ENCODE measurements around the gene SVOPL.
A peak's percentile ranks its signal among the peaks of the same experiment; 100 is the strongest.

SVOPL gene

GRCh38 chr7:138564365-138564764 lies 136.8 kb downstream of the SVOPL start:
- TF ChIP-seq CTCF (IDR thresholded peaks at IDR 0.05) = no peak
- Histone ChIP-seq H3K4me1 (ENCODE audit: control insufficient read depth in 1 of 2, insufficient read depth in 1 of 2, low read depth in 1 of 2, low read length in 1 of 2) (peaks cover 28 to 31% of the 10 kb centered on the region in 2 experiments), H3K27ac (peak overlapping the region; percentile 90), H3K36me3 (peaks cover 40% of the 10 kb centered on the region), H3K4me3 (ENCODE audit: low read depth in 1 of 2, low read length in 1 of 2) (peak overlapping the region in 1 of 2 experiments; percentile 46), H3K27me3 (no peaks in the 10 kb centered on the region), H3K9me3 (peaks cover 18% of the 10 kb centered on the region)

- peak overlapping the region in 1 of 2 experiments; percentile 46 for H3K4me3 ChIP-seq (ENCODE audit: low read depth in 1 of 2, low read length in 1 of 2)
- H3K4me1 ChIP-seq (ENCODE audit: control insufficient read depth in 1 of 2, insufficient read depth in 1 of 2, low read depth in 1 of 2, low read length in 1 of 2) = peaks cover 28 to 31% of the 10 kb centered on the region in 2 experiments
- peak overlapping the region; percentile 90 for H3K27ac ChIP-seq
- peaks cover 22% of the 10 kb centered on the region for H3K9me3 ChIP-seq
- no peaks in the 10 kb centered on the region for H3K27me3 ChIP-seq
- TF ChIP-seq CTCF (IDR thresholded peaks at IDR 0.05) = no peak
- H3K36me3 ChIP-seq = peaks cover 35% of the 10 kb centered on the region
Measured at GRCh38 chr7:138563808-138564207, 137.4 kb downstream of the SVOPL start.

GRCh38 chr7:138559448-138559847 lies 141.7 kb downstream of the SVOPL start:
- H3K9me3 ChIP-seq = peaks cover 38% of the 10 kb centered on the region
- H3K36me3 ChIP-seq = peaks cover 58% of the 10 kb centered on the region

GRCh38 chr7:138556771-138557484 lies 144.2 kb downstream of the SVOPL start:
- H3K9me3 ChIP-seq = peaks cover 36% of the 10 kb centered on the region
- no peaks in the 10 kb centered on the region for H3K27me3 ChIP-seq
- no peak overlapping the region for H3K27ac ChIP-seq
- H3K4me1 ChIP-seq (ENCODE audit: control insufficient read depth in 1 of 2, insufficient read depth in 1 of 2, low read depth in 1 of 2, low read length in 1 of 2) = no peaks in the 10 kb centered on the region
- peaks cover 75% of the 10 kb centered on the region for H3K36me3 ChIP-seq
- no peak overlapping the region for H3K4me3 ChIP-seq (ENCODE audit: low read depth in 1 of 2, low read length in 1 of 2)
- TF ChIP-seq CTCF (IDR thresholded peaks at IDR 0.05) = no peak

More at GRCh38 chr7:138559448-138559847, 141.7 kb downstream of the SVOPL start:
- H3K4me1 ChIP-seq (ENCODE audit: control insufficient read depth in 1 of 2, insufficient read depth in 1 of 2, low read depth in 1 of 2, low read length in 1 of 2) = peaks cover 4% of the 10 kb centered on the region in 2 experiments
- H3K27ac ChIP-seq = no peak overlapping the region
- H3K4me3 ChIP-seq (ENCODE audit: low read depth in 1 of 2, low read length in 1 of 2) = no peak overlapping the region
- no peak for TF ChIP-seq CTCF (IDR thresholded peaks at IDR 0.05)
- H3K27me3 ChIP-seq = no peaks in the 10 kb centered on the region

- H3K36me3 ChIP-seq = peaks cover 80% of the 10 kb centered on the region
- H3K9me3 ChIP-seq = peaks cover 40% of the 10 kb centered on the region
- H3K27ac ChIP-seq = no peak overlapping the region
- H3K4me1 ChIP-seq (ENCODE audit: control insufficient read depth in 1 of 2, insufficient read depth in 1 of 2, low read depth in 1 of 2, low read length in 1 of 2) = no peaks in the 10 kb centered on the region
- TF ChIP-seq CTCF (IDR thresholded peaks at IDR 0.05) = no peak
- no peaks in the 10 kb centered on the region for H3K27me3 ChIP-seq
- H3K4me3 ChIP-seq (ENCODE audit: low read depth in 1 of 2, low read length in 1 of 2) = no peak overlapping the region
Measured at GRCh38 chr7:138555684-138556083, 145.5 kb downstream of the SVOPL start.

All from neutrophil (primary cell).